Testis (tissue), 3 donors: Measurements from ENCODE around the gene RAPGEFL1. TPM values are rescaled to one million over a fixed set of nuclear protein-coding genes. Genes with fewer than 3 reads are reported as not detected.

ENCODE experiments used
- DNase-seq: peaks from one replicate; pipeline ENCODE4 v3.0.0-alpha.2; 2019
- H3K27ac ChIP-seq, 2 donors: fragments of 200-600 bp; sonication (generic); one replicate each; pipeline ENCODE4 v1.5.1; 2019
- H3K27me3 ChIP-seq: fragments of 200-600 bp; sonication (generic); one replicate; pipeline ENCODE4 v1.5.1; 2019
- H3K36me3 ChIP-seq: fragments of 200-600 bp; sonication (generic); one replicate; pipeline ENCODE4 v1.5.1; 2017; ENCODE audit warnings: low read depth; ENCODE audit errors: missing control alignments
- H3K4me1 ChIP-seq: fragments of 200-600 bp; sonication (generic); one replicate; pipeline ENCODE4 v1.5.1; 2019
- H3K4me3 ChIP-seq, 2 donors: fragments of 200-600 bp; sonication (generic); one replicate each; pipeline ENCODE4 v1.5.1; 2017 to 2019
- H3K9me3 ChIP-seq: fragments of 200-600 bp; sonication (generic); one replicate; pipeline ENCODE4 v1.5.1; 2017
- POLR2A ChIP-seq: fragments of 450-650 bp; IDR thresholded peaks from one replicate; pipeline ENCODE4 v1.6.1; 2017; ENCODE audit warnings: antibody characterized with exemption, mild to moderate bottlenecking, moderate library complexity
- WGBS, 2 donors: methylation state at CpG; one replicate each; pipeline ENCODE4 v1.1.5; 2018; 5-methylcytosine and 5-hydroxymethylcytosine counted together
- intact Hi-C: fragments of 100-400 bp; cut with DNase I; formaldehyde crosslinking; loops from one replicate; pipeline ENCODE4 v1.15.1; 2023; ENCODE audit warnings: low total_unique reads
- polyA plus RNA-seq: library from polyadenylated mRNA; stranded (reverse); fragments of 350-450 nt; fragmentation: Illumina TruSeq; extraction: RNeasy Lipid Tissue Mini Kit (QIAGEN cat#74804); gene quantifications from one replicate; pipeline ENCODE4 v1.2.3, GENCODE V29; 2014; ENCODE audit warnings: low read depth, low replicate concordance; ENCODE audit not compliant: insufficient read depth
- total RNA-seq, 2 donors: library from RNA; depleted of rRNA; stranded (reverse); fragments of >200 nt; gene quantifications; one replicate each; pipeline ENCODE4 v1.2.3, GENCODE V29; 2016
- TF ChIP-seq, protein P1 (sequence below), 3 experiments: fragments of 450-650 bp in 2 of 3; fragments of 200-600 bp in 1 of 3; sonication (generic) in 1 of 3; IDR thresholded peaks; one replicate each; pipeline ENCODE4 v1.5.1; 2016 to 2019; ENCODE audit warnings: antibody characterized with exemption in 3 of 3, mild to moderate bottlenecking in 2 of 3, moderate library complexity in 1 of 3

Gene RAPGEFL1
- total and polyA plus RNA-seq, 3 donors from 2014 or later: 13.6 to 23.9 (median 22.3) TPM

DNA sequence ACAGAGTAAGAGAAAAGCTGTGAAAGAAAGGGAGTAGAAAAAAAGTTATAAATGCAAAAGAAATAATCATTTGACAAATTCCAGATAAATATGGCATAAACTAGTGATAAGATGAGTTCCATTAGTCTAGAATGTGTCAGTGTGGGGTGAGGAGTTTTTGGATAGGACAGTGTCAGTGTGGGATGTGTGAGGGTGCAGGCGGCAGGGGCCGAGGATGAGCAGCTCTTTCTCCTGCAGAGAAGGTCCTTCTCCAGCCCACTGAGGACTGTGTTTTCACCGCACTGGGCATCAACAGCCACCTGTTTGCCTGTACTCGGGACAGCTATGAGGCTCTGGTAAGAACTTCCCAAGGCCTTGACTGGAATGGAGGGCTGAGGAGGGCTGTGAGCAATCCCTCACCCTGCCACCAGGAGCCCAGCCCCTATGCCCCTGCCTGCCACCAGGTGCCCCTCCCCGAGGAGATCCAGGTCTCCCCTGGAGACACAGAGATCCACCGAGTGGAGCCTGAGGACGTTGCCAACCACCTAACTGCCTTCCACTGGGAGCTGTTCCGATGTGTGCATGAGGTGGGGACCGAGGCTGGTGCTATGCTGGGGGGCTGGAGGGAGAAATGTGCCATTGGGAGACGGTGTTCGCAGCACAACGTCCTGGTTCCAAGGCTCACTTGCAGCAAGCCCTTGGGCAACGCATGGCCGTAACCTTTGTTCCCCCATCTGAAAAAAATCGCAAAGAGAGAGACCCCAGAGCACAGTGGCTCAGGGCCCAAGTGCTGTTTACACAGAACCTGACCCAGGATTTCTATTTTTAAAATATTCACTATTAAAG is 13.1 kb downstream of the RAPGEFL1 start:
- no peak for DNase-seq
- WGBS, 2 donors: 38 to 39% methylated on average over 9 to 15 of the region's 15 CpGs
- Histone ChIP-seq H3K4me3 (peak overlapping the region in 1 of 2 donors; percentile 64), H3K27ac (no peak overlapping the region), H3K9me3 (no peaks in the 10 kb centered on the region), H3K27me3 (no peaks in the 10 kb centered on the region), H3K36me3 (no peaks in the 10 kb centered on the region), H3K4me1 (peaks cover 20% of the 10 kb centered on the region)
- TF ChIP-seq, protein P1, sequence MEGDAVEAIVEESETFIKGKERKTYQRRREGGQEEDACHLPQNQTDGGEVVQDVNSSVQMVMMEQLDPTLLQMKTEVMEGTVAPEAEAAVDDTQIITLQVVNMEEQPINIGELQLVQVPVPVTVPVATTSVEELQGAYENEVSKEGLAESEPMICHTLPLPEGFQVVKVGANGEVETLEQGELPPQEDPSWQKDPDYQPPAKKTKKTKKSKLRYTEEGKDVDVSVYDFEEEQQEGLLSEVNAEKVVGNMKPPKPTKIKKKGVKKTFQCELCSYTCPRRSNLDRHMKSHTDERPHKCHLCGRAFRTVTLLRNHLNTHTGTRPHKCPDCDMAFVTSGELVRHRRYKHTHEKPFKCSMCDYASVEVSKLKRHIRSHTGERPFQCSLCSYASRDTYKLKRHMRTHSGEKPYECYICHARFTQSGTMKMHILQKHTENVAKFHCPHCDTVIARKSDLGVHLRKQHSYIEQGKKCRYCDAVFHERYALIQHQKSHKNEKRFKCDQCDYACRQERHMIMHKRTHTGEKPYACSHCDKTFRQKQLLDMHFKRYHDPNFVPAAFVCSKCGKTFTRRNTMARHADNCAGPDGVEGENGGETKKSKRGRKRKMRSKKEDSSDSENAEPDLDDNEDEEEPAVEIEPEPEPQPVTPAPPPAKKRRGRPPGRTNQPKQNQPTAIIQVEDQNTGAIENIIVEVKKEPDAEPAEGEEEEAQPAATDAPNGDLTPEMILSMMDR (IDR thresholded peaks at IDR 0.05): peak in 2 of 3 experiments; percentile 14 to 17
- no peak for TF ChIP-seq POLR2A
- intact Hi-C loops: no loop called here

DNA sequence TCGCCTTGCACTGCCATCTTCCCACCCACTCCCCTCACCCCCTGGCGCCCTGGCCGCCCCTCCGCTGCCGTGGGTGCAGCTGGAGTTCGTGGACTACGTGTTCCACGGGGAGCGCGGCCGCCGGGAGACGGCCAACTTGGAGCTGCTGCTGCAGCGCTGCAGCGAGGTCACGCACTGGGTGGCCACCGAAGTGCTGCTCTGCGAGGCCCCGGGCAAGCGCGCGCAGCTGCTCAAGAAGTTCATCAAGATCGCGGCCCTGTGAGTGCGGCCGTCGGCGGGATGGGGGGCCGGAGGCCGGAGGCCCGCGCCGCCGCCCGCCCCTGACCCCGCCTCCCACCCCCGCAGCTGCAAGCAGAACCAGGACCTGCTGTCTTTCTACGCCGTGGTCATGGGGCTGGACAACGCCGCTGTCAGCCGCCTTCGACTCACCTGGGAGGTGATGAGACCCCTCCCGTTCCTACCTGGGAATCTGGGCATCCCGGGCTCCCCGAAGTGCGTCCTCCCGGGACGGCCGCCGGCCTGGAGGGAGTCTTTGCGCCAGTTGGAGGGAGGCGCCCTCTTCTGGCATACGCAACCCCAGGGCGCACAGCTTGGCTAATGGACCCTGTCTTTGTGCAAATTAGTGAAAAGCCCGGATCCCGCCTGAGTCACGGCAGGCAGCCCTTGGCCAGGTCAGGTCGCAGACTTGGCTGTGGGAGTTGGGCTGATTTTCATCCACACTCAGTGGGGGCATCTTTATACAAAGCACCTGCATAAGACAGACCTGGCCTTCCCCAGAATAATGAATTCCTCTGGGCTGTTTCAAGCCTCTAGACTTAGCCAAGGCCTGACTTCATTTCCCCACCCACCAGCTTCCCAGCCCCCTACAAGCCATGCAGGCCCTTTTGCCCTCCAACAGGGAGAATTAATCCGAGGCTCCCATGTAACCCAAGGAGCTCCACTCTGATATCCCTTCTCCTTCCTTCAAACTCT is 14.3 kb downstream of the RAPGEFL1 start:
- TF ChIP-seq, protein P1 (IDR thresholded peaks at IDR 0.05): peak; percentile 36 to 45 (median 45)
- no peak for TF ChIP-seq POLR2A
- intact Hi-C loops: no loop called here
- peak overlapping the region in 1 of 2 donors; percentile 72 for H3K27ac ChIP-seq
- H3K4me1 ChIP-seq: peaks cover 20% of the 10 kb centered on the region
- no peaks in the 10 kb centered on the region for H3K36me3 ChIP-seq
- H3K27me3 ChIP-seq: no peaks in the 10 kb centered on the region
- peak overlapping the region; percentile 43 to 64 for H3K4me3 ChIP-seq
- peak; percentile 85 for DNase-seq
- WGBS, 2 donors: 1% methylated on average over 47 to 52 of the region's 60 CpGs
- H3K9me3 ChIP-seq: no peaks in the 10 kb centered on the region

DNA sequence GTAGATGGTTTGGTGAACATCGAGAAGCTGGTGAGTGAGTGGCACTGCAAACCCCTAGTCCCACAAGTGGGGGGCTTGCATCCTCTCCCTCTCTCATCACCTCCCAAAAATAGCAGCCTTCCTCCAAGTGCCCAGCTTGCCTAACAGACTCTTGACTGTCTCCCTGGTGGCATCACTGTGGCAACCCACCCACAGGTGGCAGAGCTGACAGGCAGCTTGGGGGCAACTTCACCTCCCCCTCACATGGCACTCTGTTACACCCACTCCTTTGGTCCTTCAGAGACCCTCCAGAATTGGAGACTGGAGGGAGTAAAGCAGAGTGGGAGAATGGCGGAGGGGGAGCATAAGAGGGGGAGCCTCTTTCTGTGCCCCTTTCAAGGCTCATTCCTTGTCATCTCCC is 15.7 kb downstream of the RAPGEFL1 start:
- TF ChIP-seq POLR2A: no peak
- TF ChIP-seq, protein P1 (IDR thresholded peaks at IDR 0.05): no peak
- intact Hi-C loops: no loop called here
- DNase-seq: no peak
- Histone ChIP-seq H3K9me3 (no peaks in the 10 kb centered on the region), H3K4me1 (peaks cover 20% of the 10 kb centered on the region), H3K27ac (no peak overlapping the region), H3K36me3 (no peaks in the 10 kb centered on the region), H3K27me3 (no peaks in the 10 kb centered on the region), H3K4me3 (no peak overlapping the region)
- WGBS, 2 donors: 89 to 97% methylated on average over 1 to 2 of the region's 2 CpGs

DNA sequence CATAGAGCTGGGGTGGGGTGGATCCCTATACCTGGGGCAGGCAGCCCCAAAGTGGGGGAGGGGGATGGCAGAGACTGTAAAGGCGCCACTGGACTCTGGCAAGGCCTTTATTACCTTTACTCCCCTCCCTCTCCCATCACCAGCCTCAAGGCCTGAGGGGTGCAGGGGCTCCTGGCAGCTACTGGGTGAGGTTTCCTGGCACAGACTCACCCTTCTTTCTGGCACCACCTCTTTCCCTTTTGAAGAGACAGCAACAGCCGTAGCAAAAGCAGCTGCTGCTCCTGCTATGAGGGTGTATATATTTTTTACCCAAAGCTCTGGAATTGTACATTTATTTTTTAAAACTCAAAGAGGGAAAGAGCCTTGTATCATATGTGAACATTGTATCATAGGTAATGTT is 17.6 kb downstream of the RAPGEFL1 start:
- intact Hi-C loops: no loop called here
- no peak overlapping the region for H3K4me3 ChIP-seq
- DNase-seq: no peak
- H3K27me3 ChIP-seq: no peaks in the 10 kb centered on the region
- H3K27ac ChIP-seq: no peak overlapping the region
- no peak for TF ChIP-seq POLR2A
- TF ChIP-seq, protein P1 (IDR thresholded peaks at IDR 0.05): no peak
- 77 to 89% methylated on average over 2 of the region's 2 CpGs for WGBS, 2 donors
- H3K9me3 ChIP-seq: no peaks in the 10 kb centered on the region
- no peaks in the 10 kb centered on the region for H3K36me3 ChIP-seq
- peaks cover 22% of the 10 kb centered on the region for H3K4me1 ChIP-seq
